Endothelial cell of umbilical vein (primary cell): ENCODE measurements around the gene FLG2. TPM values are rescaled to one million over a fixed set of nuclear protein-coding genes. Genes with fewer than 3 reads are reported as not detected.

Source experiments
- BruUV-seq: library from RNA; stranded (reverse); fragments of 400-500 nt; replicated peaks from 2 replicates; lab custom pipeline; 2021; lab: Mats Ljungman, UMichigan
- CTCF ChIA-PET: fragments of 300-600, 350-600 bp; sonication (Branson Sonifier 250); formaldehyde crosslinking; loops from one replicate; lab custom pipeline; 2021; ENCODE audit warnings: antibody characterized with exemption, inconsistent platforms; lab: Charles Lee
- POLR2A ChIA-PET: fragments of 300-600, 350-600 bp; sonication (Branson Sonifier 250); formaldehyde crosslinking; loops from one replicate; lab custom pipeline; 2021; ENCODE audit warnings: antibody characterized with exemption, inconsistent platforms; lab: Charles Lee
- DNase-seq: peaks from one replicate; pipeline ENCODE4 v3.0.0-alpha.2; 2011; ENCODE audit warnings: low read depth, low spot score
- FAIRE-seq: peaks from 2 replicates; lab custom pipeline; 2011; peaks lifted over from hg19 to GRCh38; lab: Jason Lieb, UNC
- H2AFZ ChIP-seq: 2 replicates; pipeline ENCODE4 v1.6.0; 2012; ENCODE audit warnings: low read depth, low read length, control low read depth, inconsistent platforms
- H3K27ac ChIP-seq: 2 replicates; pipeline ENCODE4 v1.5.1; 2011; ENCODE audit warnings: low read depth, mild to moderate bottlenecking, control low read depth, low read length, moderate library complexity; ENCODE audit not compliant: insufficient read depth
- H3K27me3 ChIP-seq, 2 experiments: 2 replicates each; pipeline versions ENCODE4 v1.6.0 to v1.6.1; 2011; ENCODE audit warnings: low read length in 2 of 2, mixed read lengths in 1 of 2; ENCODE audit not compliant: control insufficient read depth in 2 of 2, insufficient read depth in 2 of 2
- H3K36me3 ChIP-seq, 2 experiments: 2 replicates in 1 of 2; 3 replicates in 1 of 2; pipeline ENCODE4 v1.5.1; 2011; ENCODE audit warnings: low read length in 2 of 2, mild to moderate bottlenecking in 1 of 2, moderate library complexity in 1 of 2; ENCODE audit not compliant: control insufficient read depth in 2 of 2, insufficient read depth in 2 of 2; ENCODE audit errors: extremely low read depth in 1 of 2
- H3K4me1 ChIP-seq: 3 replicates; pipeline ENCODE4 v1.5.1; 2011; ENCODE audit warnings: mild to moderate bottlenecking, low read length; ENCODE audit not compliant: control insufficient read depth, insufficient read depth; ENCODE audit errors: extremely low read depth
- H3K4me2 ChIP-seq: 2 replicates; pipeline ENCODE4 v1.6.1; 2011; ENCODE audit warnings: low read length, control low read depth, mixed read lengths; ENCODE audit not compliant: insufficient read depth
- H3K4me3 ChIP-seq, 3 experiments: fragments of 200-600 bp in 1 of 3; sonication (generic), shearing (Covaris generic) in 1 of 3; replicated peaks in 1 of 3; 2 replicates each; pipeline ENCODE4 v1.5.1; 2011 to 2016; ENCODE audit warnings: control low read depth in 3 of 3, low read length in 3 of 3, mild to moderate bottlenecking in 2 of 3, inconsistent platforms in 1 of 3, low read depth in 1 of 3, moderate library complexity in 1 of 3; ENCODE audit not compliant: insufficient read depth in 1 of 3
- H3K79me2 ChIP-seq: 2 replicates; pipeline ENCODE4 v1.6.0; 2012; ENCODE audit warnings: low read length, inconsistent platforms; ENCODE audit not compliant: control insufficient read depth, insufficient read depth
- H3K9ac ChIP-seq: replicated peaks from 2 replicates; pipeline ENCODE3; 2011; ENCODE audit warnings: low read length, control low read depth; ENCODE audit not compliant: insufficient read depth; ENCODE audit errors: extremely low read depth
- H3K9me1 ChIP-seq: replicated peaks from 3 replicates; pipeline ENCODE4 v1.6.0; 2011; ENCODE audit warnings: mild to moderate bottlenecking, low read length; ENCODE audit not compliant: control insufficient read depth, insufficient read depth; ENCODE audit errors: extremely low read depth
- H3K9me3 ChIP-seq: replicated peaks from 2 replicates; pipeline ENCODE4 v1.5.1; 2012; ENCODE audit warnings: low read length, inconsistent platforms; ENCODE audit not compliant: control insufficient read depth, insufficient read depth
- H4K20me1 ChIP-seq: replicated peaks from 2 replicates; pipeline ENCODE3; 2011; ENCODE audit warnings: mild to moderate bottlenecking, low read length; ENCODE audit not compliant: control insufficient read depth, insufficient read depth; ENCODE audit errors: extremely low read depth
- EZH2 ChIP-seq: IDR thresholded peaks from 2 replicates; pipeline ENCODE4 v1.6.1; 2012; ENCODE audit warnings: borderline replicate concordance, low read depth, mild to moderate bottlenecking, moderate library complexity, low read length, inconsistent platforms; ENCODE audit not compliant: severe bottlenecking
- FOS ChIP-seq: IDR thresholded peaks from 2 replicates; pipeline ENCODE4 v1.6.1; 2011; ENCODE audit warnings: mild to moderate bottlenecking, low read length, moderate library complexity, borderline replicate concordance; ENCODE audit not compliant: insufficient read depth
- GATA2 ChIP-seq: IDR thresholded peaks from 2 replicates; pipeline ENCODE4 v1.7.0; 2011; ENCODE audit warnings: low read depth, mild to moderate bottlenecking, moderate library complexity, mixed read lengths, low read length; ENCODE audit not compliant: insufficient read length, insufficient read depth
- JUN ChIP-seq: IDR thresholded peaks from 2 replicates; pipeline ENCODE4 v1.6.1; 2011; ENCODE audit warnings: borderline replicate concordance, low read depth; ENCODE audit not compliant: insufficient read length, insufficient read depth
- MAX ChIP-seq: IDR thresholded peaks from 2 replicates; pipeline ENCODE4 v1.6.1; 2011; ENCODE audit not compliant: insufficient read depth, insufficient read length
- MYC ChIP-seq: IDR thresholded peaks from one replicate; pipeline ENCODE4 v1.6.1; 2011; ENCODE audit warnings: mild to moderate bottlenecking, low read depth, low read length
- POLR2AphosphoS5 ChIP-seq: IDR thresholded peaks from 2 replicates; pipeline ENCODE4 v1.6.1; 2012; ENCODE audit warnings: low read depth, mild to moderate bottlenecking, control low read depth, low read length, moderate library complexity; ENCODE audit not compliant: insufficient read depth
- dilution Hi-C: fragments of 300-500 bp; cut with MboI; formaldehyde crosslinking; loops from one replicate; pipeline ENCODE4 v1.15.0; 2019; ENCODE audit warnings: low sequenced_read_pairs; ENCODE audit not compliant: extremely low pct_ligation_motif_present
- intact Hi-C: fragments of 100-400 bp; cut with micrococcal nuclease; formaldehyde crosslinking; loops from one replicate; pipeline ENCODE4 v1.10.0; 2022
- polyA plus RNA-seq, 4 experiments: library from polyadenylated mRNA; depleted of rRNA in 3 of 4; stranded (reverse) in 3 of 4; unstranded in 1 of 4; fragments of >200 nt; gene quantifications; 2 replicates each; pipeline versions ENCODE4 v1.2.1 to v1.2.3, GENCODE V29; 2011 to 2012; ENCODE audit warnings: missing spikeins in 1 of 4
- total RNA-seq: library from RNA; stranded (reverse); gene quantifications from 2 replicates; pipeline ENCODE4 v1.2.3, GENCODE V29; 2021
- TF ChIP-seq, protein P1 (sequence below), 2 donors: IDR thresholded peaks; 1 replicate in 1 of 2; 2 replicates in 1 of 2; pipeline ENCODE4 v1.5.1; 2011; ENCODE audit warnings: low read length in 2 of 2, mild to moderate bottlenecking in 2 of 2, moderate library complexity in 2 of 2, control low read depth in 1 of 2, inconsistent platforms in 1 of 2, low read depth in 1 of 2; ENCODE audit not compliant: insufficient read depth in 1 of 2; ENCODE audit errors: extremely low read depth in 1 of 2

Gene FLG2
- total and polyA plus RNA-seq, 2 donors (not counting 3 experiments of a cell fraction or from before 2014, with no cell fraction given) = not detected

- dilution Hi-C loops (no loop called here), intact Hi-C loops (loop anchor here (5.0 kb wide), 2 partner anchors 43 to 58 kb away; no protein-coding TSS in a partner anchor)
- Histone ChIP-seq H3K79me2 (no peaks in the 10 kb centered on the region), H3K36me3 (no peaks in the 10 kb centered on the region), H3K4me2 (no peak overlapping the region), H3K27me3 (no peaks in the 10 kb centered on the region), H3K4me3 (no peak overlapping the region), H4K20me1 (no peaks in the 10 kb centered on the region), H3K4me1 (no peaks in the 10 kb centered on the region), H3K9ac (no peak overlapping the region), H3K27ac (no peak overlapping the region), H3K9me1 (no peaks in the 10 kb centered on the region), H2AFZ (no peak overlapping the region), H3K9me3 (no peaks in the 10 kb centered on the region)
- no peak for FAIRE-seq
- TF ChIP-seq POLR2AphosphoS5 = no peak
- TF ChIP-seq, protein P1, sequence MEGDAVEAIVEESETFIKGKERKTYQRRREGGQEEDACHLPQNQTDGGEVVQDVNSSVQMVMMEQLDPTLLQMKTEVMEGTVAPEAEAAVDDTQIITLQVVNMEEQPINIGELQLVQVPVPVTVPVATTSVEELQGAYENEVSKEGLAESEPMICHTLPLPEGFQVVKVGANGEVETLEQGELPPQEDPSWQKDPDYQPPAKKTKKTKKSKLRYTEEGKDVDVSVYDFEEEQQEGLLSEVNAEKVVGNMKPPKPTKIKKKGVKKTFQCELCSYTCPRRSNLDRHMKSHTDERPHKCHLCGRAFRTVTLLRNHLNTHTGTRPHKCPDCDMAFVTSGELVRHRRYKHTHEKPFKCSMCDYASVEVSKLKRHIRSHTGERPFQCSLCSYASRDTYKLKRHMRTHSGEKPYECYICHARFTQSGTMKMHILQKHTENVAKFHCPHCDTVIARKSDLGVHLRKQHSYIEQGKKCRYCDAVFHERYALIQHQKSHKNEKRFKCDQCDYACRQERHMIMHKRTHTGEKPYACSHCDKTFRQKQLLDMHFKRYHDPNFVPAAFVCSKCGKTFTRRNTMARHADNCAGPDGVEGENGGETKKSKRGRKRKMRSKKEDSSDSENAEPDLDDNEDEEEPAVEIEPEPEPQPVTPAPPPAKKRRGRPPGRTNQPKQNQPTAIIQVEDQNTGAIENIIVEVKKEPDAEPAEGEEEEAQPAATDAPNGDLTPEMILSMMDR (IDR thresholded peaks at IDR 0.05; ENCODE audit: extremely low read depth in 1 of 2, insufficient read depth in 1 of 2, low read depth in 1 of 2, low read length in 2 of 2) = peak in 1 of 2 donors; percentile 19
- ChIA-PET POLR2A (no interaction called here), CTCF (interaction anchor here (0.6 to 4.3 kb wide), 13 partner anchors 8 to 60 kb away, joined by 3 to 134 read pairs (median 5); no protein-coding TSS in a partner anchor)
- DNase-seq = no peak
- no TSS peak for BruUV-seq
Observed at GRCh38 chr1:152398812-152399698, 39.2 kb upstream of the FLG2 start.

DNA sequence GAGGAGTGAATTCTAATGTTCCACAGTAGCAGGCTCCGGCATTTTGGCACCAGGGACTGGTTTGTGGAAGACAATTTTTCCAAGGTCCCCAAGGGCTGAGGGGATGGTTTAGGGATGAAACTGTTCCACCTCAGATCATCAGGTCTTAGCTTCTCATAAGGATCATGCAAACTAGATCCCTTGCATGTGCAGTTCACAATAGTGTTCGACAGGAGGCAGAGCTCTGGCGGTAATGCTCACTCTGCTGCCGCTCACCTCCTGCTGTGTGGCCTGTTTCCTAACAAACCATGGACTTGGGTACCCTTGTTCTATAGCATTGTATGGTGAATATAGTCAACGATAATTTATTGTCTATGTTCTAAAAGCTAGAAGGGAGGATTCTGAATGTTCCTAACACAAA is 37.7 kb upstream of the FLG2 start:
- Histone ChIP-seq H4K20me1 (no peaks in the 10 kb centered on the region), H3K9ac (no peak overlapping the region), H3K4me3 (no peak overlapping the region), H3K27ac (no peak overlapping the region), H3K9me1 (no peaks in the 10 kb centered on the region), H3K4me1 (no peaks in the 10 kb centered on the region), H3K4me2 (no peak overlapping the region), H3K27me3 (no peaks in the 10 kb centered on the region), H3K79me2 (no peaks in the 10 kb centered on the region), H2AFZ (no peak overlapping the region), H3K9me3 (no peaks in the 10 kb centered on the region), H3K36me3 (no peaks in the 10 kb centered on the region)
- POLR2A ChIA-PET = no interaction called here
- dilution Hi-C loops = no loop called here
- FAIRE-seq (no peak), DNase-seq (no peak)
- CTCF ChIA-PET = interaction anchor here (1.6 to 4.3 kb wide), 2 partner anchors 9 to 62 kb away, joined by 3 to 134 read pairs; no protein-coding TSS in a partner anchor
- no TSS peak for BruUV-seq
- TF ChIP-seq JUN = no peak
- TF ChIP-seq MYC = no peak
- no peak for TF ChIP-seq POLR2AphosphoS5
- TF ChIP-seq FOS = no peak
- no peak for TF ChIP-seq EZH2
- no peak for TF ChIP-seq GATA2
- no peak for TF ChIP-seq MAX
- intact Hi-C loops = loop anchor here (5.0 kb wide), 2 partner anchors 45 to 60 kb away; no protein-coding TSS in a partner anchor
